A673 (cell line): ENCODE data around the gene CLGN. TPM values are rescaled to one million over a fixed set of nuclear protein-coding genes. Genes with fewer than 3 reads are reported as not detected.

Experiments used
- BruUV-seq: library from RNA; stranded (reverse); fragments of 400-500 nt; replicated peaks from 2 replicates; lab custom pipeline; 2021; lab: Mats Ljungman, UMichigan
- CTCF ChIA-PET: fragments of 300-600 bp; sonication (Branson Sonifier 250); formaldehyde crosslinking; loops from one replicate; lab custom pipeline; 2022; ENCODE audit warnings: antibody characterized with exemption; lab: Charles Lee
- POLR2A ChIA-PET: fragments of 300-600 bp; sonication (Branson Sonifier 250); formaldehyde crosslinking; loops from one replicate; lab custom pipeline; 2022; ENCODE audit warnings: antibody characterized with exemption; ENCODE audit not compliant: low non-redundant PET; lab: Charles Lee
- DNase-seq: peaks from one replicate; pipeline ENCODE4 v3.0.0-alpha.2; 2015; ENCODE audit warnings: low spot score
- H3K27ac ChIP-seq: fragments of 200-600 bp; sonication (generic); 2 replicates; pipeline ENCODE4 v1.5.1; 2016; ENCODE audit warnings: mixed run types, low read depth, mild to moderate bottlenecking, mixed read lengths, antibody characterized with exemption, low read length; ENCODE audit not compliant: poor library complexity, severe bottlenecking
- H3K27me3 ChIP-seq: fragments of 200-600 bp; sonication (generic); replicated peaks from 2 replicates; pipeline ENCODE4 v1.6.1; 2017; ENCODE audit warnings: mixed run types, low read depth, mild to moderate bottlenecking, mixed read lengths, antibody characterized with exemption, low read length; ENCODE audit not compliant: insufficient read depth, poor library complexity
- H3K36me3 ChIP-seq: fragments of 200-600 bp; sonication (generic); 2 replicates; pipeline ENCODE4 v1.6.1; 2016; ENCODE audit warnings: mixed run types, mild to moderate bottlenecking, mixed read lengths, antibody characterized with exemption, low read length; ENCODE audit not compliant: insufficient read depth, poor library complexity, severe bottlenecking
- H3K4me1 ChIP-seq: fragments of 200-600 bp; sonication (generic); 2 replicates; pipeline ENCODE4 v1.6.1; 2017; ENCODE audit warnings: mixed run types, mild to moderate bottlenecking, mixed read lengths, antibody characterized with exemption, low read length; ENCODE audit not compliant: insufficient read depth, poor library complexity, severe bottlenecking
- H3K4me3 ChIP-seq: fragments of 200-600 bp; sonication (generic); 2 replicates; pipeline ENCODE4 v1.5.1; 2016; ENCODE audit warnings: low read depth, mixed run types, mild to moderate bottlenecking, mixed read lengths, low read length; ENCODE audit not compliant: poor library complexity, severe bottlenecking
- H3K9me3 ChIP-seq: fragments of 200-600 bp; sonication (generic); 2 replicates; pipeline ENCODE4 v1.6.1; 2016; ENCODE audit warnings: mixed run types, low read depth, mild to moderate bottlenecking, mixed read lengths, antibody characterized with exemption, low read length; ENCODE audit not compliant: poor library complexity, severe bottlenecking
- CTCF ChIP-seq: fragments of 300-800, 200-600 bp; sonication (generic); conservative IDR thresholded peaks from 2 replicates; pipeline ENCODE4 v1.5.1; 2017; ENCODE audit warnings: low read depth, mild to moderate bottlenecking, antibody characterized with exemption, low read length, moderate library complexity, mixed read lengths
- EZH2 ChIP-seq: fragments of 200-600 bp; sonication (generic); IDR thresholded peaks from 2 replicates; pipeline ENCODE4 v1.6.1; 2017; ENCODE audit warnings: borderline replicate concordance, low read depth, mild to moderate bottlenecking, mixed read lengths, antibody characterized with exemption, low read length; ENCODE audit not compliant: poor library complexity, severe bottlenecking
- intact Hi-C: fragments of 100-400 bp; cut with micrococcal nuclease; formaldehyde crosslinking; loops from one replicate; pipeline ENCODE4 v1.10.0; 2022; ENCODE audit not compliant: unreplicated experiment
- total RNA-seq: library from RNA; stranded (reverse); gene quantifications from 2 replicates; pipeline ENCODE4 v1.2.3, GENCODE V29; 2021

Gene CLGN
- total RNA-seq, 1 experiment from 2014 or later, result 7.3 TPM

- Histone ChIP-seq H3K36me3 (no peaks in the 10 kb centered on the region), H3K27ac (no peak overlapping the region), H3K27me3 (peaks cover 30% of the 10 kb centered on the region), H3K4me3 (no peak overlapping the region), H3K9me3 (no peaks in the 10 kb centered on the region), H3K4me1 (peaks cover 12% of the 10 kb centered on the region)
- no peak for DNase-seq
- POLR2A ChIA-PET, result no interaction called here
- no TSS peak for BruUV-seq
- CTCF ChIA-PET, result no interaction called here
- intact Hi-C loops, result loop anchor here (5.0 to 10.0 kb wide), 2 partner anchors 162 to 274 kb away; partner anchors contain the start of gene ELMOD2
- TF ChIP-seq EZH2 (no peak), CTCF (no peak)
Observed at GRCh38 chr4:140363051-140363450, 64.4 kb downstream of the CLGN start.

GRCh38 chr4:140361099-140361498 is 66.3 kb downstream of the CLGN start:
- ChIA-PET CTCF (interaction anchor here (0.6 to 2.6 kb wide), 3 partner anchors 218 to 792 kb away, joined by 3 to 14 read pairs (median 4); no protein-coding TSS in a partner anchor), POLR2A (no interaction called here)
- H3K4me3 ChIP-seq, result no peak overlapping the region
- H3K36me3 ChIP-seq, result no peaks in the 10 kb centered on the region
- peaks cover 31% of the 10 kb centered on the region for H3K27me3 ChIP-seq
- H3K9me3 ChIP-seq, result no peaks in the 10 kb centered on the region
- H3K27ac ChIP-seq, result no peak overlapping the region
- H3K4me1 ChIP-seq, result peaks cover 12% of the 10 kb centered on the region
- intact Hi-C loops, result loop anchor here (2.0 to 10.0 kb wide), 3 partner anchors 164 to 276 kb away; partner anchors contain the start of gene ELMOD2
- TF ChIP-seq CTCF (no peak), EZH2 (no peak)
- no peak for DNase-seq
- no TSS peak for BruUV-seq

GRCh38 chr4:140359562-140360427 is 67.7 kb downstream of the CLGN start:
- H3K27me3 ChIP-seq, result peaks cover 20% of the 10 kb centered on the region
- no peaks in the 10 kb centered on the region for H3K36me3 ChIP-seq
- ChIA-PET CTCF (interaction anchor here (0.5 to 2.6 kb wide), 15 partner anchors 10 to 753 kb away, joined by 3 to 14 read pairs (median 5); partner anchors contain the start of gene SCOC), POLR2A (no interaction called here)
- intact Hi-C loops, result loop anchor here (1.0 to 10.0 kb wide), 7 partner anchors 165 to 774 kb away; partner anchors contain the start of genes ELMOD2 and RNF150
- no peak overlapping the region for H3K27ac ChIP-seq
- peak; percentile 92 for DNase-seq
- no peak overlapping the region for H3K4me3 ChIP-seq
- no TSS peak for BruUV-seq
- peaks cover 12% of the 10 kb centered on the region for H3K4me1 ChIP-seq
- TF ChIP-seq EZH2 (no peak), CTCF (peak; percentile 92)
- no peaks in the 10 kb centered on the region for H3K9me3 ChIP-seq
